Neural crest cell (in vitro differentiated cells): ENCODE data around the gene USP40. TPM values are rescaled to one million over a fixed set of nuclear protein-coding genes. Genes with fewer than 3 reads are reported as not detected.

Source experiments
- DNase-seq: peaks from one replicate; pipeline ENCODE4 v3.0.0; 2021; ENCODE audit warnings: low read depth, mixed read lengths, low spot score
- H3K27ac Mint-ChIP-seq: one replicate; pipeline ENCODE4 v1.8.0; 2021; ENCODE audit warnings: mild to moderate bottlenecking, mixed read lengths; ENCODE audit not compliant: unreplicated experiment
- H3K27me3 Mint-ChIP-seq: 2 replicates; pipeline ENCODE4 v1.8.0; 2021; ENCODE audit warnings: low read depth, mild to moderate bottlenecking, mixed read lengths
- H3K36me3 Mint-ChIP-seq: 2 replicates; pipeline ENCODE4 v1.8.0; 2021; ENCODE audit warnings: low read depth, mild to moderate bottlenecking, mixed read lengths
- H3K4me1 Mint-ChIP-seq: 2 replicates; pipeline ENCODE4 v1.8.0; 2021; ENCODE audit warnings: mixed read lengths
- H3K4me3 Mint-ChIP-seq: one replicate; pipeline ENCODE4 v1.8.0; 2021; ENCODE audit warnings: mild to moderate bottlenecking, mixed read lengths
- H3K9me3 Mint-ChIP-seq: 2 replicates; pipeline ENCODE4 v1.8.0; 2021; ENCODE audit warnings: mixed read lengths
- total RNA-seq: library from RNA; stranded (reverse); gene quantifications from 2 replicates; pipeline ENCODE4 v1.2.1, GENCODE V29; 2021
- TF ChIP-seq, protein P1 (sequence below): fragments of 200-600 bp; sonication (generic); conservative IDR thresholded peaks from 2 replicates; pipeline ENCODE4 v1.5.0; 2021; ENCODE audit warnings: antibody characterized with exemption, mild to moderate bottlenecking

The USP40 gene
- total RNA-seq, 1 donor from 2014 or later: 25.3 TPM

DNA sequence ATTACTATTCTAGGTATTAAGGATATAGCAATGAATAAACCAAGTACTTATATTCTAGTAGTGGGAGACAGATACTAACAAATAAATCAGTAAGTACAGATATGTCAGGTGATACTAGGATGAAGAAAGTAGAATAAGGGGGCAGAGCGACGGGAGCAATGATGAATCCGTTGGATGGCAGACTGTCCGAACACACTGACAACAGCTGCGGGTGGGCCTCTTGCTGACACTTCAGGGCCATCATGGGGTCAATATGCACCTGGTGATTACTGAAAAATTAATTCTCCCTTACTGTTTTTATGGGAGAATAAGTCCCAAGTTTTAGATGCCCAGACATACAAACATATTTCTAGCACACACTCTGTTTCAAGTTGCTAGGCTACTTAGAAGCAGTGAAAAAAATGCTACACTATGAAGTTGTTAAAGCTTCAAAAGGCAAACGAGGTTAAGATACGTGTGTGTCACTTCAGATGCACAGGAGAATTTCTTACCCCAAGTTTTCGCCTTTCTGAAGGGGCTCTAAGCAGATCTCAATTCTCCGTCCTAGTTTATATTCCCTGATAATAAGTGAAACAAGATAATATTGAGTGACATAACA, 78.7 kb downstream of the USP40 start:
- no peak for DNase-seq
- Mint-ChIP-seq H3K4me1 (peaks cover 8% of the 10 kb centered on the region), H3K27me3 (no peaks in the 10 kb centered on the region), H3K9me3 (peaks cover 2% of the 10 kb centered on the region), H3K36me3 (peaks cover 18% of the 10 kb centered on the region), H3K4me3 (no peak overlapping the region), H3K27ac (no peak overlapping the region)
- TF ChIP-seq, protein P1, sequence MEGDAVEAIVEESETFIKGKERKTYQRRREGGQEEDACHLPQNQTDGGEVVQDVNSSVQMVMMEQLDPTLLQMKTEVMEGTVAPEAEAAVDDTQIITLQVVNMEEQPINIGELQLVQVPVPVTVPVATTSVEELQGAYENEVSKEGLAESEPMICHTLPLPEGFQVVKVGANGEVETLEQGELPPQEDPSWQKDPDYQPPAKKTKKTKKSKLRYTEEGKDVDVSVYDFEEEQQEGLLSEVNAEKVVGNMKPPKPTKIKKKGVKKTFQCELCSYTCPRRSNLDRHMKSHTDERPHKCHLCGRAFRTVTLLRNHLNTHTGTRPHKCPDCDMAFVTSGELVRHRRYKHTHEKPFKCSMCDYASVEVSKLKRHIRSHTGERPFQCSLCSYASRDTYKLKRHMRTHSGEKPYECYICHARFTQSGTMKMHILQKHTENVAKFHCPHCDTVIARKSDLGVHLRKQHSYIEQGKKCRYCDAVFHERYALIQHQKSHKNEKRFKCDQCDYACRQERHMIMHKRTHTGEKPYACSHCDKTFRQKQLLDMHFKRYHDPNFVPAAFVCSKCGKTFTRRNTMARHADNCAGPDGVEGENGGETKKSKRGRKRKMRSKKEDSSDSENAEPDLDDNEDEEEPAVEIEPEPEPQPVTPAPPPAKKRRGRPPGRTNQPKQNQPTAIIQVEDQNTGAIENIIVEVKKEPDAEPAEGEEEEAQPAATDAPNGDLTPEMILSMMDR: no peak

DNA sequence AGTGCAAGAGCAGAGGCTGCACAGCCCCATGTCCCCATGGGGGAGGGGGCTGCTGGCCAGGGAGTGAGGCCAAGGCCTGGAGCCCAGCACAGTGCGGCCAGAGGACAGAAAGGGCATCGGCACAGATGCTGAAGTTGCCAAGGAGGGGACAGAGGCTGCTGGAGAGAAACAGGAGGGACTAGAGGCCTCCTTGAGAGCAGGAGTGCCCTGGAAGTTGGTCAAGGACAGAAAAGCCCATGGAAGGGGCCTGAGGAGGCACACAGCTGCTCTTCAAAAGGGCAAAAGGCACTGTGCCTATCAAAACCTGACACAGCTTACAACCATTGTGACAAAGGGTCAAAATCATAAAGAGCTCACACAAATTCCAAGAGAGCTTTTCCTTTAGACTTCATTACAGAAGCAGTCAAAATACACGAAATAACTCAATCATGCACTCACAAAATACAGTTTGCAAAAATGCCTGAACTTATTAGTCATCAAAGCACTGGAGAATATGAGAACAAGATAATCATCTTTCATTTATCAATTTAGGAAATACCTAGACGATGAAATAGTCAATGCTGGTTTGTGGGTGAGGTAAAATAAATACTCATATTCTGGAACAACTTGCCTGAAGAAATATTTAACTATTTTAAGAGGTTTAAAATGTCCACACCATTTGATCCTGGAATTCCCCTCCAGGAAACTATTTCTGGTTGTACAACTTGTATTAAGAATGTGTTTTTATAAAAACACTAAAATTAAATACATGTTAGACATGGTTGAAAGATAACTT, 79.6 kb downstream of the USP40 start:
- no peak overlapping the region for H3K27ac Mint-ChIP-seq

DNA sequence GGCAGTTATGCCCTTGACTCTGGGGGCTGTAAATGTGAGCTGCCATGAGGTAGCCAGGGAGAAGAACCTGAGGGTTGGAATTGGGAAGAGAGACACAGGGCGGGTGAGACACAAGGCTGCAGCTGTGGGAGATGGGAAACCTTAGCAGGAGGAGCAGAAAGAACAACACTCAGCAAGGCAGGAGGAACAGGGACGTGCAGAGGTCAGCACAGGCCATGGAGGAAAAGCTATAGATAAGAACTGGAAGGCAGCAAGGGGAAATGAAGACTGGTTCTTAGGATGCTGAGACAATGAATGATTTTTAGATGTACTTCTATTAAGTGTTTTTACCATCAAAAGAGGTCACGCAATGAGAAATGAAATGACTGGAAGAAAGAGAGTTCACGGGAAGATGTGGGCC, 80.2 kb downstream of the USP40 start:
- Mint-ChIP-seq H3K27ac (peak overlapping the region; percentile 76), H3K4me3 (no peak overlapping the region), H3K36me3 (peaks cover 23% of the 10 kb centered on the region), H3K9me3 (peaks cover 3% of the 10 kb centered on the region), H3K4me1 (peaks cover 9% of the 10 kb centered on the region), H3K27me3 (no peaks in the 10 kb centered on the region)
- no peak for DNase-seq
- TF ChIP-seq, protein P1: no peak

More for the DNA sequence above, 79.6 kb downstream of the USP40 start:
- DNase-seq: no peak
- no peaks in the 10 kb centered on the region for H3K27me3 Mint-ChIP-seq
- TF ChIP-seq, protein P1: no peak
- H3K4me1 Mint-ChIP-seq: peaks cover 8% of the 10 kb centered on the region
- no peak overlapping the region for H3K4me3 Mint-ChIP-seq
- H3K9me3 Mint-ChIP-seq: peaks cover 3% of the 10 kb centered on the region
- H3K36me3 Mint-ChIP-seq: peaks cover 22% of the 10 kb centered on the region

DNA sequence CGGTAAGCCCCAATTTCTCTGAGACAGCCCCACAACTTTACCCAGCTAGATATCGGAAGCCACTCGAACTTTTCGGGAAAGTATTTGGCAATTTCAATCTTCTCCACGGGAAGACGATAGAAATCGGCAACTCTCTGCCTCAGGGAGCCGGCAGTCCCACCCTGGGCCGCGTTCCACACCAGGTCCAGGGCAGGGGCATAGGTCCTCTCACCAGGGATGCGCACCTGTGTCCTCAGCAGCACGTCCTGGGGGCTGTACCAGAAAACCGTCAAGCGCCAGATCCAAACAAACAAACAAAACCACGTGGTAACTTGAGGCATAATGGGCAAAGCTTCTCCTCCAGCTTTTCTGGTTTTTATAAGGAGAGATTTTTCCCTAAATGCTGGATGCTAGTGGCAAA, 80.9 kb downstream of the USP40 start:
- Mint-ChIP-seq H3K4me3 (no peak overlapping the region), H3K27me3 (no peaks in the 10 kb centered on the region), H3K27ac (no peak overlapping the region), H3K36me3 (peaks cover 25% of the 10 kb centered on the region), H3K4me1 (peaks cover 16% of the 10 kb centered on the region), H3K9me3 (peaks cover 3% of the 10 kb centered on the region)
- TF ChIP-seq, protein P1: no peak
- DNase-seq: no peak

DNA sequence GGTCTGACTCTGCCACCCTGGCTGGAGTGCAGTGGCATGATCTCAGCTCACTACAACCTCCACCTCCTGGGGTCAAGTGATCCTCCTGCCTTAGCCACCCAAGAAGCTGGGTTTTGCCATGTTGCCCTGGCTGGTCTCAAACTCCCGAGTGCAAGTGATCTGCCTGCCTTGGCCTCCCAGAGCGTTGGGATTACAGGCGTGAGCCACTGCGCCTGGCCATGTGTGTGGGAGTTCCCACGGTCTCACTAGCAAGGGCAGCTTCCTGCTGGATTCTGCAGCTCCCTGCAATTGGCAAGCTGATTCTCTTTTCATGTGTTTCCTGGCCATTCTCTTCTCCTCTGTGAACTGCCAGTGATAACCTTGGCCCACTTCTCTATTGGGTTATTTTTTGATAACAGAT, 84.0 kb downstream of the USP40 start:
- peaks cover 25% of the 10 kb centered on the region for H3K36me3 Mint-ChIP-seq
- no peak overlapping the region for H3K27ac Mint-ChIP-seq
- no peaks in the 10 kb centered on the region for H3K27me3 Mint-ChIP-seq
- TF ChIP-seq, protein P1: no peak
- peaks cover 19% of the 10 kb centered on the region for H3K4me1 Mint-ChIP-seq
- peaks cover 3% of the 10 kb centered on the region for H3K9me3 Mint-ChIP-seq
- no peak for DNase-seq
- H3K4me3 Mint-ChIP-seq: no peak overlapping the region
